Fibroblast of gingiva (primary cell): ENCODE results near the gene AKAP5.
A peak's percentile ranks its signal among the peaks of the same experiment; 100 is the strongest.

Experiments used
- DNase-seq: peaks from one replicate; pipeline ENCODE4 v3.0.0-alpha.2; 2011; ENCODE audit warnings: low read depth

Gene AKAP5

DNA sequence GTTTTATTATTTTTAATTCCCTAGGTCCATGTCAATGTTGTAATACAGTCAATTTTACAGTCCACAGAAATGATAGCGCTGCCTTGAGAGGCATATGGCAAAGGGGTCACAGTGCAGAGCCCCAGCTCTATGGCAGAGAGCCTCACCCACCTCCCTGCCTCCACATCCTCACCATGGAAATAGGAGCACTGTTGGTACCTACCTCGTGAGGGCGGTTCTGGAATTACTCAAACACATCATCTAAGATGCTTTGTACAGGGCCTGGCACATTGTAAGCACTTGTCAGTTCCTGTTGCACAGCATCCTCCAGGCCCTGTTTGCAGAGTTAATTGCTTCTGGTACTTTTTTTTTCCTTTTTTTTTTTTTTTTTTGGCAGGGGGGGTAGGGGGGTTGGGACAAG, 4.1 kb upstream of the AKAP5 start:
- no peak for DNase-seq

DNA sequence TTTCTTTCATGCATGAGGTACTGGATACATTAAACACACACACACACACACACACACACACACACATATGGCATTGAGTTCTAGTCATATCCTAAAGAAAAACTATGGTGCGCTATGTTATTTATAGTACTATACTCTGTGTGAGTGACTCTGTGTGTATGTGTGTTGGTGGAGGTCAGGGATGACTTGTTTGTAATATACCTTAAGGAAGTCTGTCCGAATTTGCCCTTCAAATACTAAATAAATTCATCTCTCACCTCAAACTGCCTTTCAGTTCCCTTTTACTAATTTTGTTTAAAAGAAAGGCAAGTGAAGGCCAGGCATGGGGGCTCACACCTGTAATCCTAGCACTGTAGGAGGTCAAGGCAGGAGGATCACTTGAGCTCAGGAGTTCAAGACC, 2.1 kb upstream of the AKAP5 start:
- no peak for DNase-seq

DNA sequence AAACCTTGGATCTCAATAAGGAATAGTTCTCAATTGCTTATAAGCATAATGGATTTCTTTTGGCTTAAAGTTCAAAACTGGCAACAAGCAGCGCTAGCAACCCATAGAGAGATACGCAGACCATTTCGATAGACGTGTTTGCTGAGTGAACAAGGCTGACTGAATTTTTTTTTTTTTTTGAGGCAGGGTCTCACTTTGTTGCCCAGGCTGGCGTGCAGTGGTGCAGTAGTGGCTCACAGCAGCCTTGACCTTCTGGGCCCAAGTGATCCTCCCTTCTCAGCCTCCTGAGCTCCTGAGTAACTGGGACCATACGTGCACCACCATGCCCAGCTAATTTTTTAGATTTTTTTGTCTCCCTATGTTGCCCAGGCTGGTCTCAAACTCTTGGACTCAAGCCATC, 1.4 kb upstream of the AKAP5 start:
- no peak for DNase-seq

DNA sequence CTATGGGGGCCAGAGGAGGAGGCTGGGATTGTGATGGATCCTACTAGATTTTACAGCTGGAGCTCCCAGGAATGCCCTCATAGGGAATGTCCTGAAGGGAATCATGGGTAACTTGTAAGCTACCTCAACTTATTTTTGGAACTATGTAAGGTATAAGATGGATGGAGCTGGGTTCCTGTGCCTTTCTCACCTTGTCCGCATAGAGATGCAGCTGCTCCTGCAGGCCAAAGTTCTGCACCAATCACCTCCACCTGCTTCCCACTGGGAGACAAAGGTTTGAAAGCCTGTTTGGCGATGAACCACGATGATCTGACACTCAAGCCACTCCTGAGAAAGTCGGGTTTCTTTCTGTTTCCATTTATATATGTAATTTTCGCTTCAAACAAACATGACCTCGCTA, 648 bp upstream of the AKAP5 start:
- DNase-seq: no peak

DNA sequence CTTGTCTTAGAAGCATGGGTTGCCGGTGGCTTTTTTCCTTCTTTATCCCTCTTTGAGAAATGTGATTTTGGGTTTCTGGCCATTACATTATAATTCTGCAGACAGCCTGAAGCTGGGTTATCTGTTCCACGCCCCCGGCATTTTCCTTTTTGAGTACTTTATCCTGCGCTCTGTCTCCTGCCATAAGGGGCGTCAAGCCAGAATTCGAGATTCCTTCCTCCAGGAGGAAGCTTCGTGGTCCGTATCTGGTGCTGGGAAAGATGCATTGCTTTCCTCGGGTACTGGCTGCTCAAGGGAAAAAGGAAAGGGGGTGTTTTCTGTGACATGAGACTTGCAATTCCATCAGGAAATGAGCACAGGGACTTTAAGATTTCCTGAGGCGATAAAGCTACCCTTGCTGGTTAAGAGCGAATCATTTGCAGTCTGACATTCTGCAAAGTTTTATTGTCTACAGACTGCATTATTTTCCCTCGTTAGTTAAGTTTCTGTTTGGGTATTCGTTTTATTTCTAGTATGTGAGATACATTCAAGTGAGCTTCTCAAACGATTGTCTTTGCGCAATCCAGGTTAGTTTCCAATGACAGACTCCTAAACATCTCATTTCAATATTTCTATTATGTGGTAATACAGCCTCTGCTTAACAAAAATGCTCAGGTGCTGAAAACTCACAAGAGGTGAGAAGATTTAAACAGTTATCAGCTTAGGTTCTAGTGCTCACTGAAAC, 694 bp downstream of the AKAP5 start:
- peak; percentile 34 for DNase-seq

DNA sequence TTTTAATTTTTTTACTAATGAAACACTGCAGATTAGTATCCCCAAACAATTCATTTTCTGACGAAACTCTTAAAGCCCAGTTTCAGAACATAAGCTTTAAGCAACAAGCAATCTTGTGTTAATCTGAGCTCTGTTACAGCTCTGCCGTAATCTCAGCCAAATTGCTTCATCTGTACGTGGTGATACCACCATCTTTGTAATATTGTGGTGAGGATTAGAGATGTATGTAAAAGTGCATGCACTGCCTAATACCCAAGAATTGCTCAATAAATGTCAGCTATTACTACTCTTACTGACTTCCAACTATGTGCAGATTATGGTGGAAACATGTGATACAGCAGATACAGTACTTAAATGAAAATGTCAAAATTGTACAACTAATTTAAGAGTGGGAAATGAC, 1.8 kb downstream of the AKAP5 start:
- peak; percentile 17 for DNase-seq

DNA sequence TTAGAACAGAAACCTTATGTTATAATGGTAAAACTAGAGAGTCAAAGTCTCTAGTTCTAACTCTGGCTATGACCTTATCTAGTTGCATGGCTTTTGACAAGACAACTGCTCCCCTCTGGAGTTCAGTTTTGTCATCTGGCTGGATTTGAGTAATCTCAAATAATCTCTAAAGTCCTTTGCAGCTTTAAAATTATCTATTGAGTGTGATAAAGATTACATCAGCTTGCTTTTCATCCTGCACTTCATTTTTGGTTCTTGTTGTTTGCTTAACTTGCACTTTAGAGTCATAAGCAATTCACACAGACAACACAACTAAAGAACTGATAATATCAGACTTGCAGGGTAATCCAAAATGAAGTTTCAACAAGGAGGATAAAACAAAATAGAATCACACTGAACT, 2.3 kb downstream of the AKAP5 start:
- no peak for DNase-seq

DNA sequence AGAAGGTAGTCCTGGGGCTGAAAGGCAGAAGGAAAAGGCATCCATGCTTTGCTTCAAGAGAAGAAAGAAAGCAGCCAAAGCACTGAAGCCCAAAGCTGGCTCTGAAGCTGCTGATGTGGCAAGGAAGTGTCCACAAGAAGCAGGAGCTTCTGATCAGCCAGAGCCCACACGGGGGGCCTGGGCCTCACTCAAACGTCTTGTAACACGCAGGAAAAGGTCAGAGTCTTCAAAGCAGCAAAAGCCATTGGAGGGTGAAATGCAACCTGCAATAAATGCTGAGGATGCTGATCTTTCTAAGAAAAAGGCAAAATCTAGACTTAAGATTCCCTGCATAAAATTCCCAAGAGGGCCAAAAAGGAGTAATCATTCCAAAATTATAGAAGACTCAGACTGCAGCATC, 3.2 kb downstream of the AKAP5 start:
- DNase-seq: no peak

DNA sequence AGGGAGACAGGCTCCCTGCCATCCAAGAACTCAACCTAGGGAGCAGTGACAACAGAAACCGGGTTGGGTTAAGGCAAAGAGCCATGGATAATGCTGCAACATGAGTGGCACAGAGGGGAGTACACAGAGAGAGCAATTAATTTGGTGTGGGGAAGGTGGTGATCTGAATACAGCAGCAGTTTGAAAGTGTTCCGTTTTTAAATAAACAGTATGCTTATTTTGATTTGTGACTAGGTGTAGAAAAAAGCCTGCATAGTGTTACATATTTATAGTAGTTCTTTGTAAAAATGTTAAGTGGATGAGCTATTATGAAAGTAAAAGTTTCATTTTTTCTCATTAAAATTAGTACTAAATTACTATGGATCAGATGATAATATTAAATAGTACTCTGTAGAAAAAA, 8.7 kb downstream of the AKAP5 start:
- DNase-seq: no peak

DNA sequence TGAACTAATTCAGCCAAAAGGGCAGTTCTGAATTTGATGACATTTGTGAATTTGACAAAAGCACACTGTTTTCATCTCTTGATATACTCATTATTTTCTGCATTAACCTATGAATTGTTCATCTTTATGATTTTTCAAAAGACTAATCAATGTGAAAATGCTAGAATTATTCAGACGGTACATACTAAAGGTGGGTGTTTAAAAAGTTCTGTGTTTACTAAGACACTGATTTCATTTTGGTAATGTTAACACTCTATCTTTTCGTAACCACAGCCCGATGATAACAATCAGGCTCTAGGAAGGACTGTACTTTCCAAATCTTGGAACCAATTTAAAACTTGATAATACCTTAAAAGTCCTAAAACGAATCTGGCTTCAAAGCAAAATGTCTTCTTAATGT, 9.4 kb downstream of the AKAP5 start:
- no peak for DNase-seq

DNA sequence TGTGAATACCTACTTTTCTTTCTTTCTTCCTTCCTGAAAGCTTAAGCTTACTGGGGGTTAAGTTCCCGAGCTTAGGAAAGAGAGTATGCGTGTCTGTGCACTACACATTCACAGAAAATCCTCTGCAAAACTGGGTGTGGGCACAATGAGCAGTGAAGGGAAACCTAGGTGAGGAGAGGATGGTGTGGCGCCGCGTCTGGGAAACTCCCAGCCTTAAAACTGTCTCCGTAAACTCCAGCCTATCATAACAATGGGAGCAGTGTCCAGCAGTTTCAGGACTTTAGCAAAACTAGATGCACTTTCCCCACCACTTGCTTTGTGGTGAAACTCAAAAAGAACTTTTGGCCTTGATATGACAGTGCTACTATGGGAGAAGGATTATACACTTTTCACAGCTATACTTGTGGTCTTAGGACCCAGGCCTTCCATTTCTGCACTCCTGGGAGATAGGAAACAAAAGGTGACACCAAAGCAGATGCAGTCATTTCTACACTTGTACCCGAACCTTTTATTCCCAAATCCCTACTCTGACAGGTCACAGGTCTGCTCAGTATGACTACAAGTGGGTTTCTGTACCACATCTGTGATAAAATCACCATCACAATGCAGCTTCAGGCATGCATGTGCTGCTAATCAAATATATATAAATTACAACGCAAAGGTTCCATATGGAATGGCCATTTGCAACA, 10.4 kb downstream of the AKAP5 start:
- DNase-seq: no peak

DNA sequence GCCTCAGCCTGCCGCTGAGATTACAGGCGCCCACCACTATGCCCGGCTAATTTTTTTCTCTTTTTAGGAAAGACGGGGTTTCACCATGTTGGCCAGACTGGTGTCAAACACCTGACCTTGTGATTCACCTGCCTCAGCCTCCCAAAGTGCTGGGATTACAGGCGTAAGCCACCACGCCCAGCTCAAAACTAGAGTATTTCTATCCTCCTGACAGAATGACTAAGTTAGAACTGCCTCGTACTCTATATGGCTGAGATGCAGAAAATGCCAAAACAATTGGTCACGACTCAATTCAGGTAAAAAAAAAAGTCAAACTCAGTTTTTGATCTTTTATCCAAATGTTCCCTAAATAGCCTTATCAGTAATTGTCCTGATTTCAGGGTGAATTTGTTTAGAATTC, 11.1 kb downstream of the AKAP5 start:
- DNase-seq: no peak

DNA sequence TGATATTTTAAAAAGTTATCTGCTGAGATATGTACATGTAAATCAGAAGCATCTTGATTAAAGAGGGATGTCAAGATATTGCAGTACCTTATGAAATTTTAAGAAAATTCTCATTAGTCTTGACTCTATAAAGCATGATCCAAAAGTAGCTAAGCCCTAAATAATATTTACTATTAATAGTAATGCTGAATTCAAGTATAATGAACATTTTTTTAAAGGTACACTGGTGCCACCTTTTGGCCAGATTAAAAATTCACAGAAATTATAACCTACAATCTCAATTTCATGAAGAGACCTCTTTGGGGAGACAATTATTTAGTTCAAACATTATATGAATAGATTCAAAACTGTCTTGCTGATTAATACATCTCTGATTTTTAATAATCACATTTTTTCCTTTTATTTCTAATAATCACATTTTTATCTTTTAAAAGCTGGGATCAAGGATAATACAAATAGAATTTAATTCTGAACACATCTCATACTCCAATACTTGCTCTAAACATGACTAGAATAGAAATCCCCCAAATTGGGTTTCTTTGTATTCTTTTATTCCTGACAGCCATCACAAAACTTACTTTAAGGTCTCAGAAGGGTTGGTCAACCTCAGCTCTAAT, 13.4 kb downstream of the AKAP5 start:
- no peak for DNase-seq

DNA sequence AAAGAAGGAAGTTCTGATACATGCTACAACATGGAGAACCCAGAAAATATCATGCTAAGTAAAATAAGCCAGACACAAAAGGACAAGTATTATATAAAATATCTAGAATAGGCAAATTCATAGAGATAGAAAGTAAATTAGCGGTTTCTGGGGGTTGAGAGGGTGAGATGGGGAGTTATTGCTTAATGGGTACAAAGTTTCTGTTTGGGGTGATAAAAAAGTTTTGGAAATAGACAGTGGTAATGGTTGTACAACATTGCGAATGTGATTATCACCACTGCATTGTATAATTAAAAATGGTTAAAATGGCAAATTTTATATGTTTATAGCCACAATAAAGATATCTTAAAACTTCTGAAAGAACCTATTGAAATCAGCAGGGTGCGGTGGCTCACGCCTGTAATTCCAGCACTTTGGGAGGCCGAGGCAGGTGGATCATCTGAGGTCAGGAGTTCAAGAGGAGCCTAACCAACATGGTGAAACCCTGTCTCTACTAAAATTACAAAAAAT, 23.3 kb downstream of the AKAP5 start:
- no peak for DNase-seq

DNA sequence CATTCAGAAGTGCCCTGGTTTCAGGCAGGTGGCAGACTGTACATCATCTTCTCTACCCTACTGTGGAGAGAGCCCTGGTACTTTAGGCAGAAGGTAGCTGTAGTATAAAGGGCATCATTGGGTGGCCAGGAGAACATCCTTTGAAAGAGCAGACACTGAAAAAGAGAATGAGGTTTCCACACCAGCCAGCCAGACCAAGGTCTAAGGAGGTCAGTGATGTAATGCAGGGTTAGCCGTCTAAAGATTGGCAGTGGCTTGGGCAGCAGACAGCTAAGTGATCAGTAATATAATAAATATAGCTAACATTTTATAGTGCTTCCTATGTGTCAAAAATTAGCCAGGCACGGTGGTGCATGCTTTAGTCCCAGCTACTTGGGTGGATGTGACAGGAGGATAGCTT, 26.3 kb downstream of the AKAP5 start:
- DNase-seq: no peak

DNA sequence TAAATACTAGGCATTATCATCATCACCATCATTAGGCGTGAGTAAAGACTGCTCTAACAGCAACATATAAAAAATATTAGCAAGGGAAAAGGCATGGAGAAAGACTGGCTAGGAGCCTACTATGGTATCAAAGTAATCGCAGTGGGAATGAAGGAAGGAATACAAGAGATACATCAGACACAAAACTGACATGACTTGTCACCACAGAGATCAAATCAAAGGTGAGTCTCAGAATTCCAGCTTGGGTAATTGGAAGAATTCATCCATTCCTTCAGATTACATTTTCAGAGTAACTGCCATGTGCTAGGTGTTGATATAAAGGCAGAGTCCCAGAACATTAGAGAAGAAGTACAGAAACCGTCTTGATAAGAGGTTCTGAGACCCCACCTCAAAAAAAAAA, 28.2 kb downstream of the AKAP5 start:
- no peak for DNase-seq

DNA sequence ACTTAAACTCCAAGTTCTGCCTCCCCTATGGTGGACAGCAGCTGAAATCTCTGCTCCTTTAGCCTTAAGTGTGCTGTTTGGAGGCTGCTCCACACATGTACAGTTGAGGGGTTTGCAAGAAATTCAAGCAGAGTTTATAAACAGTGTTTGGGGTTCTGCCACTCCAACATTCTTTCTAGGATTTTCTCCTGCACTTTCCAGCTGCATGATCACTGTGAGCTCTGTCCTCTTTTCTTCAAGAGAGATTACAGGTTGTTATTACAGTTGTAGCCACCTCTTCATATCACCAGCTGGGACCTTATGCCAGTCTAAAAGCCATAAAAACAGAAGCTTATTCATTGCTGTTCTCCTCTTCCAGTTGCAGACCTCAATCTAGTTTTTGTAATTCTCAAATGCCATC, 30.0 kb downstream of the AKAP5 start:
- no peak for DNase-seq

DNA sequence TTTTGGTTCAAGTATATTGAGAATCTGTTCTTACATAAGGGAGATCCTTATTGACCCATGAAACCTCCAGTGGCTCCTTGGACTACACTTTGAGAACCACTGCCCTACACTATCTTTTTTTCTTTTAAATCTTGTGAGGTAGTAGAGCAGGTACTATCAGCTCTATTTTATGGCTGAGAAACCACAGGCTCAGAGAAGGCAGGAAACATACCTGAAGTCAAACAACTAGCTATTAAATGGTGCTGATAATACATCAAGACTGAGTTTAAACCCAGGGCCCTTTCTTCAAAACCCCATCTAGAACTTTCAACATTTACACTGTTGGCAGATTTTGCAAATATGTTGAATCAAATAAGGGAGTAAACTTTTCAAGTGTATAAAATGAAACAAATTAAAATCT, 31.5 kb downstream of the AKAP5 start:
- DNase-seq: no peak

DNA sequence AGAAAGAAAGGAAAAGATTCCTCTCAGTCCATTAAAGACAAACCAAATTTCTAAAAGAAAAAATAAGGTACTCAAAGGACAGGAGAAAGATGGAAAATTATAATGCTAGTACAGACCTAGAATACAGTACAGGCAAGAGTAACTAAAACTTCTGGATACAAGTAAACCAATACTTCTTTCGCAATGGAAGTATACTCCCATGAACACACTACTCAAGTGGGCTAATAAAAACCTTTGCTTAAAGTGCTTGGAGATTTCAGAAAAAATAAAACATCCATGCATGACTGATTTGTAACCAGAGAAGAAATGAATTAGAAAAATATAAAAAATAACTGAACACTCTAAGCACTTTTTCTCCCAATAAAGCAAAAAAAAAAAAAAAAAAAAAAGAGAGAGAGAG, 34.8 kb downstream of the AKAP5 start:
- DNase-seq: peak; percentile 50

DNA sequence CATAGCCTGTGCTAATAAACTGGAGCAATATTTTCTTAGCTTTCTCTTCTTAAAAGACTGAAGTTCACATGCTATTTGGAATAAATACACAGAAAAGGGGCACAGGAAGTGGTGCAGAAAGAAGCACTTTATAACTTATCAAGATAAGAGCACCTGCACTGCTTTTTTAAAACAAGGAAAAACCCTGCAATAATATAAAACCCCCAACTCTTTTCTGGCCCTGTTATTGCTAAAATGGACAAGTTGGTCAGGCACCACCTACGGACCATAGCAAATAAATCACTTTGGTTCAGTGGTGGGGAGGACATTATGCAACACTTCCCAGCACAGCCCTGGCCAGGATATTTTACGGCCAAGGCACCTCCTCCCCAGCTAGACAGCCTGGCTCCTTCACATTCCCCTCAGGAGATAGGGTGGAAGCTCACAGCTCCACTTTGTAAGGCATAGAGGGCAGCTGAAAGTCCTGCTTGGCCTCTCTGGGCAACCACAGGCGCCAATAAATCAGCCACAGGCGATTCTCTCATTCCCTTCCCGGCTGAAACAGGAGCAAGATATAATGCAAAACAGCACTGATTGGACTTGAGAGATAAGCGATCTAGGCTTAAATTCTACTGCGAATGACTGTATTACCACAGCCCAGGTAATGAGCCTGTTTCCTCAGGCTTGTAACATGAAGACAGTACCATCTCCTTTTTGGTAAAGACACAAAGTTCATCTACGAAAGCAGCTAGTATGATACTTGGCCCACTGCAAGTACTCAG, 36.3 kb downstream of the AKAP5 start:
- DNase-seq: peak; percentile 40

DNA sequence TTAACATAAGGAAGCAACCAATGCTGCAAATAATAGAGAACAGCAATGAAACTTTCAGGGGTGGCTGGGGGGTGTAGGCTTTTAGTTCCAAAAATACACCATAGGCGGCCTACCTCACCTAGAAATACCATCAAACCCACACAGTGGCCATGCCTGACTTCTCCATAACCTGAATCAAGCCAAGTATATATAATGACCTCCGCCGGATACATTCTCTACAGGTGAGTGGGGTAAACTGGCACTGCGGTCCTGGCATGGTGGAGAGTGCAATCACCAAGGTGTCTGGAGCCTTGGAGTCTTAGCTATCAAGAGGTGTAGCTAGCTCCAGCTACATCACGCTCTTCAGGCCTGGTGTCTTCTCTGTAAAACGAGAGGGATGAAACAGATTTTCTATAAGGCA, 37.2 kb downstream of the AKAP5 start:
- DNase-seq: no peak

DNA sequence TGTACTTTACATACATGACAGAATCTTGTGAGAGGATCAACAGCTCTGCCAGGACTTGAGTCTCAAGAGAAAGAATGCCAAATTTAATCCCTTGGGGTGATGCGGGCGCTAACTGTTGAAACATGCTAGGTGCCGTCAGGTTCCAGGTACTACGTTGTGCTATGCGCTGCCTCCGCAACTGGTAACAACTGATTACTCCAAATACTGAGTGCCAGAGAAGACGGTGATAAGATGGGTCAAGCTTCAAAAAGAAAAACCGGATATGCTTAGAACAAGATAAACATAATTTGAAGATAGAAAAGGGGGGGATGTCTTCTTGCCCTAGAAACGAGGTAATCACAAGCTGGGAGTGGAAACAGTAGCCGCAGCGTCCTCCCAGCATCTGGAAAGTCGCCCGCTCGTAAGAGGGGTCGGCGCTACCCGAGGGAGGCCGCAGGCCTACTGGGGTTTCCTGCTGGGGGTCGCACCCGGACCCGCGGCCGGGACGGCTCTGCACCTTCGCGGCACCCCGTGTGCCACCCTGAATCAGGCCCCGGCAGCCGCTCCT, 37.7 kb downstream of the AKAP5 start:
- DNase-seq: peak; percentile 16
